Right lobe of liver (tissue), 6 donors: ENCODE data around the gene UGT2A3. TPM values are rescaled to one million over a fixed set of nuclear protein-coding genes. Genes with fewer than 3 reads are reported as not detected.

Experiments used
- ATAC-seq, 4 donors: fragments of 200-7000 bp; cut with Tn5 transposase; one replicate each; pipeline ENCODE4 v1.9.1; 2020; ENCODE audit warnings: mild to moderate bottlenecking in 4 of 4, moderate library complexity in 4 of 4
- DNase-seq, 3 donors: peaks; one replicate each; pipeline ENCODE4 v3.0.0-alpha.2; 2020
- H3K27ac ChIP-seq, 3 donors: fragments of 200-600 bp; one replicate each; pipeline ENCODE4 v1.8.0; 2022
- H3K27me3 ChIP-seq, 2 donors: fragments of 200-600 bp; one replicate each; pipeline ENCODE4 v1.8.0; 2022
- H3K36me3 ChIP-seq, 4 donors: fragments of 200-600 bp; sonication (generic) in 1 of 4; one replicate each; pipeline versions ENCODE4 v1.5.1 to v1.8.0; 2017 to 2022; ENCODE audit warnings: control low read depth in 1 of 4
- H3K4me1 ChIP-seq, 4 donors: fragments of 200-600 bp; sonication (generic) in 1 of 4; one replicate each; pipeline versions ENCODE4 v1.5.1 to v1.8.0; 2017 to 2022; ENCODE audit warnings: control low read depth in 1 of 4
- H3K4me3 ChIP-seq, 3 donors: fragments of 200-600 bp; one replicate each; pipeline ENCODE4 v1.8.0; 2022
- H3K9me3 ChIP-seq, 4 donors: fragments of 200-600 bp; sonication (generic) in 1 of 4; one replicate each; pipeline versions ENCODE4 v1.5.1 to v1.8.0; 2017 to 2022; ENCODE audit warnings: control low read depth in 1 of 4
- CTCF ChIP-seq, 4 donors: fragments of 200-600 bp in 3 of 4; fragments of 450-650 bp in 1 of 4; IDR thresholded peaks; one replicate each; pipeline versions ENCODE4 v1.5.1 to v1.8.0; 2016 to 2022; ENCODE audit warnings: antibody characterized with exemption in 4 of 4, mild to moderate bottlenecking in 2 of 4
- POLR2A ChIP-seq: fragments of 450-650 bp; IDR thresholded peaks from one replicate; pipeline ENCODE4 v1.6.1; 2017; ENCODE audit warnings: antibody characterized with exemption, mild to moderate bottlenecking
- WGBS: methylation state at CpG from one replicate; pipeline ENCODE4 v1.1.6; 2018; ENCODE audit warnings: low coverage, low lambda C conversion rate; ENCODE audit not compliant: insufficient coverage; ENCODE audit errors: missing lambda C conversion rate; 5-methylcytosine and 5-hydroxymethylcytosine counted together
- intact Hi-C, 2 donors: fragments of 100-400 bp; cut with DNase I; formaldehyde crosslinking; loops; one replicate each; pipeline versions ENCODE4 v1.11.2 to v1.14.1; 2022
- small RNA-seq, 2 experiments: library from RNA; depleted of rRNA; stranded (forward); fragments of <200 nt; gene quantifications; one replicate each; pipeline ENCODE3, GENCODE V24; 2016
- total RNA-seq, 6 experiments: library from RNA; depleted of rRNA in 2 of 6; stranded (reverse); fragments of >200 nt in 2 of 6; fragmentation: NEBNext Ultra II Directional in 3 of 6; extraction: Animal tissue kit (Norgen Biotek cat#: 25700) in 3 of 6; gene quantifications; one replicate each; pipeline versions ENCODE4 v1.1.0 to v1.2.4, GENCODE V29; 2016 to 2023
- donor health status: DM: no; HTN: yes; CAD: no.
- donor health status: DM: no; HTN: no; CAD: no.
- donor health status: DM: no; HTN: no; CAD: no.
- donor health status: DM: no; HTN: yes; CAD: no.
- donor health status: DM: no; HTN: yes; CAD: no.

Gene UGT2A3
- total RNA-seq, 6 experiments from 2014 or later: 17.5 to 45.2 (median 30.9) TPM

GRCh38 chr4:68885545-68885944, 66.1 kb downstream of the UGT2A3 start:
- ATAC-seq (no peak), DNase-seq (no peak)
- Histone ChIP-seq H3K4me1 (no peaks in the 10 kb centered on the region), H3K36me3 (no peaks in the 10 kb centered on the region), H3K9me3 (no peaks in the 10 kb centered on the region), H3K4me3 (no peak overlapping the region), H3K27ac (no peak overlapping the region), H3K27me3 (no peaks in the 10 kb centered on the region)
- WGBS: no CpG with 5 or more reads among the region's 1 CpG
- intact Hi-C loops: no loop called here
- TF ChIP-seq POLR2A (no peak), CTCF (IDR thresholded peaks at IDR 0.05) (no peak)

- H3K9me3 ChIP-seq: no peaks in the 10 kb centered on the region
- no peak overlapping the region for H3K27ac ChIP-seq
- H3K4me1 ChIP-seq: peaks cover 0 to 4% (median 0%) of the 10 kb centered on the region in 4 donors
- no peaks in the 10 kb centered on the region for H3K36me3 ChIP-seq
- no peak overlapping the region for H3K4me3 ChIP-seq
- intact Hi-C loops: no loop called here
- DNase-seq (no peak), ATAC-seq (peak in 3 of 4 donors; percentile 52 to 79 (median 75))
- TF ChIP-seq POLR2A: no peak
- TF ChIP-seq CTCF (IDR thresholded peaks at IDR 0.05): no peak
- H3K27me3 ChIP-seq: no peaks in the 10 kb centered on the region
- 21% methylated on average over 4 of the region's 6 CpGs for WGBS
These were observed 67.7 kb downstream of the UGT2A3 start for GRCh38 chr4:68883870-68884269.

Small RNA genes lying within 50 kb of the gene (small RNA-seq; reads per million reads assigned to genes)
- gene AC021146.3: 0 reads per million in 2 experiments
- gene AC021146.6: 0 reads per million in 2 experiments

Other genes with a start within 250 kb of the UGT2A3 start
- 100 to 1,000 TPM in 4 of 6 experiments, 10 to 100 TPM in 2; 23.0 to 588 (median 201) TPM for gene UGT2B10, start 135.8 kb downstream of the UGT2A3 start, total RNA-seq
- 100 to 1,000 TPM in 4 of 6 experiments, 10 to 100 TPM in 2; 88.5 to 377 (median 241) TPM for gene UGT2B7, start 144.7 kb upstream of the UGT2A3 start, total RNA-seq